HPDE6-E6E7 (cell line): ENCODE results near the gene TPM2.
"Not testable (repeated sequence)": the region's sequence is repeated elsewhere in the genome, so short reads cannot be mapped to it uniquely, and the experiment has no call there.

Source experiments
- DNase-seq: peaks from one replicate; pipeline ENCODE4 v3.0.0; 2011; ENCODE audit warnings: missing footprints; ENCODE audit errors: extremely low spot score

Gene TPM2

DNA sequence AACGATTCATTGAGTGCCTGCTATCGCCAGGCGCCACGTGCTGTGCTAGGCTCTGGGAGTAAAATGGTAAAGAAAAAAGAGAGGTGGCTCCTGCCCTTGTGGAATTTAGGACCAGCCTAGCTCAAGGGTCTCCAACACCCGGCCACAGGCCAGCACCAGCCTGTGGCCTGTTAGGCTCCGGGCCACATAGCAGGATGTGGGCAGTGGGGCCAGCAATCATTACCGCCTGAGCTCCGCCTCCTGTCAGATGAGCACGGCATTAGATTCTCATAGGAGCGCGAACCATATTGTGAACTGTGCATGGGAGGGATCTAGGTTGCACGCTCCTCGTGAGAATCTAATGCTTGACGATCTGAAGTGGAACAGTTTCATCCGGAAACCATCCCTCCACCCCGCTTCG, 33.4 kb downstream of the TPM2 start:
- no peak for DNase-seq

DNA sequence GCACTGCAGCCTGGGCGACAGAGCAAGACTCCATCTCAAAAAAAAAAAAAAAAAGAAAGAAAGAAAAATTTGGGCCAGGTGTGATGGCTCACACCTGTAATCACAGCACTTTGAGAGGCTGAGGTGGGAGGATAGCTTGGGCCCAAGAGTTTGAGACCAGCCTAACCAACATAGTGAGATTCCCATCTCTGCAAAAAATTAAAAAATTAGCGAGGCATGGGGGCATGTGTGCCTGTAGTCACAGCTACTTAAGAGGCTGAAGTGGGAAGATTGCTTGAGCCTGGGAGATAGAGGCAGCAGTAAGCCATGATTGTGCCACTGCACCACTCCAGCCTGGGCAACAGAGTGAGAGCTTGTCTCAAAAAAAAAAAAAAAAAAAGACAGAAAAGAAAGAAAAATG, 36.1 kb downstream of the TPM2 start:
- DNase-seq = no peak

DNA sequence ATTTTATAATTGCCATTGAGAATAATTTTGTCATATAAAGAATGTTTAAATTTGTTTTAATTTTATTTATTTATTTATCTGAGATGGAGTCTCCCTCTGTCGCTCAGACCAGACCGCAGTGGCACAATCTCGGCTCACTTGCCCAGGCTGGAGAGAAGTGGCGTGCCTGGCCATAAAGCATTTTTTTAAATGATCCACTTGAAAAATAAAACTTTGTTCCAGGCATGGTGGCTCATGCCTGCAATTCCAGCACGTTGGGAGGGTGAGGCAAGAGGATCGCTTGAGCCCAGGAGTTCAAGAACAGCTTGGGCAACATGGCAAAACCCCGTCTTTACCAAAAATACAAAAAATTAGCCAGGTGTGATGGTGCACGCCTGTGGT, 36.9 kb downstream of the TPM2 start:
- DNase-seq = no peak

DNA sequence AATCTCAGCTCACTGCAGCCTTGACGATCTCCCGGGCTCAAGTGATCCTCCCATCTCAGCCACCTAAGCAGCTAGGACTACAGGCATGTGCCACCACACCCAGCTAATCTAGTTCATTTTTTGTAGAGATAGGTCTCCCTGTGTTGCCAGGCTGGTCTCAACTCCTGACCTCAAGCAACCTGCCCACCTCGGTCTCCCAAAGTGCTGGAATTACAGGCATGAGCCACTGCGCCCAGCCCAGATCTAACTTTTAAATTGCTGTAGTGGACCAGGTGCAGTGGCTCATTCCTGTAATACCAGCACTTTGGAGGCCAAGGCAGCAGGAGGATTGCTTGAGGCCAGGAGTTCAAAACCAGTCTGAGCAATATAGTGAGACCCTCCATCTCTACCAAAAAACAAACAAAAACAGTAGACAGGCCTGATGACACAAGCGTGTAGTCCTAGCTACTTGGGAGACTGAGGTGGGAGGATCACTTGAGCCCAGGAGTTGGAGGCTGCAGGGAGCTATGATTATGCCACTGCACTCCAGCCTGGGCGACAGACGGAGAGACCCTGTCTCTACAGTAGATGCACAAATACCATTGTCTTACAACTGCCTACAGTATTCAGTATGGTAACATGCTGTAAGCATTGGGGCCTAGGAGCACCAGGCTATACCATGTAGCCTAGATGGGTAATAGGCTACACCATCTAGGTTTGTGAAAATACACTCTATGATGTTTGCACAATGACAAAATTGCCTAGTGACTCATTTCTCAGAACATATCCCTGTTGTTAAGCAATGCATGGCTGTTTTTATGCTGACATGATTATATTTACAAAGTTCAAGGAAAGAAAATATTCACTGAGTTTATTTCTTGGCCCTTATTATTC, 37.5 kb downstream of the TPM2 start:
- no peak for DNase-seq

DNA sequence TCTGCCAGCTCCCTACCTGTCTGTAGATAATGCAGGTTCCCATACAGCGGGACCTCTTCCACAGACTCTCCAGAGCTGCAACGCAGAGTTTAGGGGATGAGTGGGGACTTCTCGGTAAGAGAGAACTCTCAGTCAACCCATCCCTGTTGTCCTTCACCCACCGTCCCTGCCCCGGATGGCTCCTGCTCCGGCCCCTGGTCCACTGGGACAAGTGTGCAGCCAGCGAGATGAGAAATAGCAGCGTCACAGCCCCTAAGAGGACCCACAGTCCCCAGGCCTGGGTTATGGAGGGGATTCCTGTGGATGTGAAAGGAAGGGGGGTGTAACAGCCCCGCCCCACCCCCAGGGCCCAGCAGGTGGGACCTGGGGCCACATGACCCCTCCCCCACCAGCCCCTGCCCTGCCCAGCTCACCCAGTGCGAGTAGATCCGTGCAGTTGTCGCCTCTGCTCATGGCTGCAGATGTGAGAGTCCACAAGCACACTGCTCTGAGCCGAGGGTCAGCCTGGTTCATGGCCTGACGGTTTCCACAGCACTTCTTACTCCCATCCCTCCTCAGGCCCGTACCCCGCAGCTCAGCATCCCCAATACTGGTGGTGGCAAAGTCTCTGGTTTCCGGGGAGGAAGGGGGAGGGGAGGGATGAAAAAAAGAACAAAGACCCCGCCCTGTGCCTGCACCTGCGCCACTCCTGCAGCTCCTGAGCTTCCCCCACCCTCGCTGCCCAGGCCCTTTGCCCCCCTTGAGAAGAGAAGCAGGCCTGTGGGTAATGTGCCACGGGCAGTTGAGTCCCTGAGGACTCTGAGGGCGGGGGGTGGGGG, 39.2 kb downstream of the TPM2 start, which contains the start of gene SIT1:
TSS of gene SIT1 (minus strand) at position 591 of the 818 bp plus-strand sequence. CDS start at position 513, 78 bp downstream.
- no peak for DNase-seq

DNA sequence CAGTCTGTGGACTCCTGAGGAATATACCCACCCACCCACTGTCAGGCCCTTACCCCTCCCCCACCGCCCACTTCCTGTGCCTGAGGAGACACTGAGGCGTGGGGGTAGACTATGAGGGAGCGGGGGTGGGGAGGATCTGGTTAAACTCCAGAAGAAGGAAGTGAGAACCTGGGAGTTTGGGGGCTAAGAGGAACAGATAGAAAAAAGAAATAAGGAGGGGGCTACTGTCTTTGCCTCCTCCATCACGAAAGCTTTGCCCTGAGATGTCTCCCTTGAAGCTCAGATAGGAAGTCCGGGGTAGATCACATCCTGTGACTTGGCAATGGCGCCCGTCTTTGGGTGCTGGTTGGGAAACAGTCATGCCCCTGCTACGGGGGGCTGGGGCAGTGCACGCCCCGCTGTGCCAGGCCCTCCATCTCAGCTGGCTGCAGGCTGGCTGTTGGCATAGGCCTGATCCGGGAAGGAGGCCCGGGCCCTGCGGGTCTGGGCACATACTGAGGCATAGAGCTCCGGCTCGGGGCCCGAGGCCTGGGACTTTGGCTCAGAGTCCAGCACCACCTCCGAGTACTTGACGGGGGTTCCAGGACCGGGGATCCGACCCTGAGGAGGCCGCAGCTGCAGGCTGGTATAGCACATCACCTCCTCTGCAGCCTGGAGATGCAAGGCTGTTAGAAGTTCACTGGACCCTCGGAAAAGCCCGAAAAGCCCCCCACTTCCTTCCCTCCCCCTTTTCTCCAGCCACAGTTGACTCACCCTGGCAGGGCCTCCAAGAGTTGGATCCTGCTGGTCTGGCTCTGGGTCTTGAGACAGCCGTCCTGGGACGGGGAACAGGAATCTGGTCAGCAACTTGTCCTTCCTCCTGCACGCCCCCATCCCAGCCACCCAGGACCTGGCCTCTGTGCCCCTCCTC, 40.0 kb downstream of the TPM2 start:
- DNase-seq = no peak

DNA sequence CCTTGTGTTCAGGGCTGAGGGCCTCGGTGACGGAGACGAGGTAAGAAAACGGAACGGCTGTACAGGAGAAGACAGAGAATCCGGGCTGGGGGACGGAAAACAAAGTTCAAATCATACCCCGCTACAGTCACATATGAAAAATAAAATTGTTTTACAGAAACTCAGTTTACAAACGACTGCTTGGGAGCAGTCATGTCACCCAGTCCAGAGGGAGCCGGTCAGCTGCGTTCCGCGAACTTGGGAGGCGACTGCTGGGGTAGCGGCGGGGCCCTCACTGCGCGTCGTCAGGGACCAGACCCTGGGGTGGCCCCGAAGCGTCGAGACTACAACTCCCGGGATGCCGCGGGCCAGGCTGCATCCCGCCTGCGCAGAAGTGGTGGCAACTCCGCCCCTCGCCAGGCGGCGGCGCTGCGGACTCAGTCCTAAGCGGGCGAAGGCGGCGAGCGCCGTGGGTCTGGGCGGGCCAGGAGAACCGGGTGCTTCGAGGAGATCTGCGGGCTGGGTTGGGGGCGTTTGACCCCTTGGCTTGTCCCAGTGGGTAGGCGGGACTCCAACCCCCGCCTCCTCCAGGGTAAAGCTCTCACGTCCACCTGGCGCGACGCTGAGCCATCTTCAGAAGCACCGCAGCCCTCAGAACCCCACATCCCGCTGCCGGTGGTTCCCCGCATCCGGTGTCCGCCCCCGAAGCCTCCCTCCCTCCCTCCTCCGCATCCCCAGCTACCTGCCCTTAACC, 43.0 kb downstream of the TPM2 start:
- DNase-seq = peak; percentile 91

DNA sequence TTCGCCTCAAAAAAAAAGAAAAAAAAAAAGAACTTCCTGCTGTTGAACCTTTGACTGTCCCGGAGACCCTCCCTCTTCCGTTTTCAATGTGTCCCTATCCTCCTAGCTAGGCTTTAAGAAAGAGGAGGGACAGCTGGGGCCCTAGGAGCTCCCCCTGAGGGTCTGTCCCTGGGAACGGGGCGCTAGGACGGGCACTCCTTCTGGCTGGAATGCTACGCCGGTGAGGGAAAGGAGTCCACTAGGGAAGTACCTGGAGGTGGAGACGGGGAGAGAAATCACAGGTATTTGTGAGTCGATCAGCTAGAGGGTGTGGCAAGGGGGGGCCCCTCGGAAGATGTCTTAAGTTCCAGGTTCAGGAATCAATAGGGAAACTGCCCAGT, 43.6 kb downstream of the TPM2 start:
- peak; percentile 91 for DNase-seq

DNA sequence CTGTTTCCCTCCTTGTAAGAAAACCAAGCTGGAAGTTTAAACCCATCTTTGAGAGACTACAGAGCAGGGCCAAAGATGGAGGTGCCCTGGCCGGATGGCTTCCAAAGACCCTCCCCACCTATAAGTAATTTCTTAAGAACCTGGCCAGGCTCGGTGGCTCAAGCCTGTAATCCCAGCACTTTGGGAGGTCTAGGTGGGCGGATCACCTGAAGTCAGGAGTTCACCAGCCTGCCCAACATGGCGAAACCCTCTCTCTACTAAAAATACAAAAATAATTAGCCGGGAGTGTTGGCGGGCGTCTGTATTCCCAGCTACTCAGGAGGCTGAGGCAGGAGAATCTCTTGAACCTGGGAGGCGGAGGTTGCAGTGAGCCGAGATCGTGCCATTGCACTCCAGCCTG, 44.0 kb downstream of the TPM2 start:
- not testable (repeated sequence) for DNase-seq

DNA sequence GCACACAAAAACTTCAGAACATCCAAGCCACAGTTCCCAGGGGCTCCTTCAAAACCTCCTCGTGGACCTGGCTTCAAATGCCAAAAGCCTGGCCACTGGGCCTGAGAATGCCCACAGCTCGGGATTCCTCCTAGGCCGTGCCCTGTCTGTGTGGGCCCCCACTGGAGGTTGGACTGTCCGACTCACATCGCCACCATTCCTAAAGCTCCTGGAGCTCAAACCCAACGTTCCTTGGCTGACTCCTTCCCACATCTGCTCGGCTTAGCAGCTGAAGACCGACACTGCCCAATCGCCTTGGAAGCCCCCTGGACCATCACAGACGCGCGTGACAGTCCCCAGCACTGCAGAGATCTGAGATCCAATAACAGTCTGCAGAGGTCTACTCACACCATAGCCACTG, 46.7 kb downstream of the TPM2 start:
- DNase-seq = no peak

DNA sequence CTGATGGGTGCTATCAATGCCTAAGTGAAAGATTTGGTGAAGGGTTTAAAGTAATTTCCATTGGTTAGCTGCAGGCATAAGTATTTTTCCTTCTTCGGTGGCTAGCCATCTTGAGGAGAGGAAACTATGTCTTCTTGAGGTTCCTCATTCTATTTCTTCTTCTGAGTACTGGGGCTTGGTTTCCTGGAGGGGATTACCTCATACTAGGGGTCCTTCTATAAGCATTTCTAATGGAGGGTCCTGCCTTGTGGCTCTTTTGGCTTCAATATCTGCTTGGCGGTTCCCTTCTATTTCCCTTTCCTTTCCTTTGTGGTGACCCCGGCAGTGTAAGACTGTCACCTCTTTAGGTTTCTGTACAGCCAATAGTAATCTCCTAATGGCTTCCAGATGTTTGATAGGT, 48.2 kb downstream of the TPM2 start:
- not testable (repeated sequence) for DNase-seq

DNA sequence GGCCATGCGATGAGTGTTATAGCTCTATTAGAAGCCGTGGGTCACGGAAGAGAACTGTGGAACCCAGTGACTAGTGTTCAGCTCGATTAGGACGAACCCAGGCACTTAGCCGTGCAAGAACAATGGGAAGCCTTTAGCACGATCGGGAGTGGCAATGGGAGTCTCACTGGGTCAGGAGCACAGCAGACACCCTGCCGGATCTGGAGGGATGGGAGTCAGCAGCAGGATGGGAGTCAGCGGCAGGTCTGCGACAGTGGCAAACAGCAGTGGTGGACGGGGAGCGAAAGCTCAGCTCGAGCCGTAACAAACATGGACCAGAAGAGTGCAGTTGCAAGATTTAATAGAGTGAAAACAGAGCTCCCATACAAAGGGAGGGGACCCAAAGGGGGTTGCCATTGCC, 49.3 kb downstream of the TPM2 start:
- DNase-seq = not testable (repeated sequence)

DNA sequence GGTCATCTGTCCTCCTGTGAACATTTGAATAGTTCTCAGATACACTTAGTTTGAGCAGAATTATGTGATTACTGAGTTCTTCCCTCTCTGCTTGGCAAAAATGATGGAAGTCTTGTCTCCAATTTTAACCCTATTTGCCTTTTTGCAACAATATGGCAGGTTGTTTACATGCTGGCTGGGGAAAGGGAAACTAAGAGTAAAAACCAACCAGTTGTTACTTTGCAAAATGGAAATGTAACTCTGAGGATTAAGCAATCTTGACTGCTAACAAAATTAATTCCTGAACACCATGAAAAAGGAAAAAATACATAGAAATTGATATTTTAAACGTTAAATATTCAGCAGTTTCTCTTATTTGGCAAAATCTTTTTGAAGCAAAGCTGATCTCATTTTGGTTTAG, 50.1 kb downstream of the TPM2 start:
- no peak for DNase-seq

DNA sequence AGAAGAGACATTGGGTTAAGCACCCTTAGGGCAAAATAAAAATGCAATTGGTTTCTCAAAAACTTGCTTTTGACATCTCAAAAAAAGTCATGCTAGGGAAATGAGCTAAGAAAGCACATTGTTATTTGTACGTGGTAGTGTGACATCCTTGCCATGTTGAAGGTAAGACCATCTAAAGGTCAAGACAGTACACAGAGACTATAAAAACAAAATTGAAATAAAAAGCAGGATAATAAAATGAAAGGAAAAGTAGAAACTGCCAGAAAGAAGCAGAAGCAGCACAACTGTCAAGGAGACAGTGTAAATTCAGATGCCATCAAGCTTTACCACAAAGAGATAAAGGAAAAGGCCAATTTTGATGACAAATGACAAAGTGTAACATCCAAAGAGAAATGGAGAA, 50.5 kb downstream of the TPM2 start:
- not testable (repeated sequence) for DNase-seq

DNA sequence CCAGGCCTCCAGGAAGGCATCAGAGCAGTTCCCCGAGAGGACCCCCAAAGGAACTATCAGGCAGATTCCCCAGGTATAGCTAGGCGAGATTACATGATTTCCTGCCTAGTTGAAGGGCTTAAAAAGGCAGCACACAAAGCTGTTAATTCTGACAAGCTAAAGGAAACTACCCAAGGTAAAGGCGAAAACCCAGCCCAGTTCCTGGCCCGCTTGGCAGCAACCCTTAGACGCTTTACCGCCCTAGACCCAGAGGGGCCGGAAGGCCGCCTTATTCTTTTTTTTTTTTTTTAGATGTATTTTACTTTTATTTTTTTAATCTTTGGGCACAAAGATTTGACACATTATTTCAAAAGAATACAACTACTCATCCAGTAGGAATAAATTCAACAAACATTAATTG, 51.0 kb downstream of the TPM2 start:
- not testable (repeated sequence) for DNase-seq

DNA sequence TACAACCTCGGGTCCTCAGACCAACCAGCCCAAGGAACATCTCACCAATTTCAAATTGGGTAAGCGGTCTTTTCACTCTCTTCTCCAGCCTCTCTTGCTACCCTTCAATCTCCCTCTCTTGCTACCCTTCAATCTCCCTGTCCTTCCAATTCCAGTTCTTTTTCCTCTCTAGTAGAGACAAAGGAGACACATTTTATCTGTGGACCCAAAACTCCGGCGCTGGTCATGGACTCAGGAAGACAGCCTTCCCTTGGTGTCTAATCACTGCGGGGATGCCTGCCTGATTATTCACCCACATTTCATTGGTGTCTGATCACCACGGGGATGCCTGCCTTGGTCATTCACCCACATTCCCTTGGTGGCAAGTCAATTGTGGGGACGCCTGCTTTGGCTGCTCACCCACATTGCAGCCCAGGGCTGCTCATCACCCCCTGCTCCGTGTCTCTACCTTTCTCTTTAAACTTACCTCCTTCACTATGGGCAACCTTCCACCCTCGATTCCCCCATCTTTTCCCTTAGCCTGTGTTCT, 52.2 kb downstream of the TPM2 start:
- DNase-seq = not testable (repeated sequence)

DNA sequence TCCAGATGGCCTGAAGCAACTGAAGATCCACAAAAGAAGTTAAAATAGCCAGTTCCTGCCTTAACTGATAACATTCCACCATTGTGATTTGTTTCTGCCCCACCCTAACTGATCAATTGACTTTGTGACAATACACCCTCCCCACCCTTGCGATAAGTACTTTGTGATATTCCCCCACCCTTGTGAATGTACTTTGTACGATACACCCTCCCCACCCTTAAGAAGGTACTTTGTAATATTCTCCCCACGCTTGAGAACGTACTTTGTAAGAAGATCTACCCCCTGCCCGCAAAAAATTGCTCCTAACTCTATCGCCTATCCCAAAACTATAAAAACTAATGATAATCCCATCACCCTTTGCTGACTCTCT, 52.9 kb downstream of the TPM2 start:
- DNase-seq = not testable (repeated sequence)

DNA sequence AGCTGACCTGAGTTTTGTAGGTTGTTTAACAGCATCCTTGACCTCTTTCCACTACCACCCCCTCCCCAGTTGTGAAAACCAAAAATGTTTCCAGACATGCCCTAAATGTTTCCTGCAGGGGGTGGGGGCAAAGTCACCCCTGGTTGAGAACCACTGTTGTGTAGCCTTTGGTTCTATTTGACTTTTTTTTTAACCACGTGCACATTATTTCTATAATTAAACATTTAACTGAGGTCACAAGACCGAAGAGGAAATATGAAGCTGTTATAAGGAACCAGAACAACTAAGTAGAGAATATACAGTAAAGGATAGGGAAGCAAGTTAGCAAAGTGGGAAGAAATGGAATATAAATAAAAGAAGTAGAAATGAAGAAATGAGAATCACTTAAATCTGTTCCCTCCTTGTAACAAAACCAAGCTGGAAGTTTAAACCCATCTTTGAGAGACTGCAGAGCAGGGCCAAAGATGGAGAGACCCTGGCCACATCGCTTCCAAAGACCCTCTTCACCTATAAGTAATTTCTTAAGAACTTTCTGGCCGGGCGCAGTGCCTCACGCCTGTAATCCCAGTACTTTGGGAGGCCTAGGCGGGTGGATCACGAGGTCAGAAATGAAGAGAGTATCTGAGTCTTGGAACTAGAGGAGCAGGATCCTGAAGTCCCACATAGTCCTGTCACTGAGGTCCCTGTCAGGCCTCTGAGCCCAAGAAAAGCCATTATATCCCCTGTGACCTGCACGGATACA, 53.4 kb downstream of the TPM2 start:
- DNase-seq = no peak

DNA sequence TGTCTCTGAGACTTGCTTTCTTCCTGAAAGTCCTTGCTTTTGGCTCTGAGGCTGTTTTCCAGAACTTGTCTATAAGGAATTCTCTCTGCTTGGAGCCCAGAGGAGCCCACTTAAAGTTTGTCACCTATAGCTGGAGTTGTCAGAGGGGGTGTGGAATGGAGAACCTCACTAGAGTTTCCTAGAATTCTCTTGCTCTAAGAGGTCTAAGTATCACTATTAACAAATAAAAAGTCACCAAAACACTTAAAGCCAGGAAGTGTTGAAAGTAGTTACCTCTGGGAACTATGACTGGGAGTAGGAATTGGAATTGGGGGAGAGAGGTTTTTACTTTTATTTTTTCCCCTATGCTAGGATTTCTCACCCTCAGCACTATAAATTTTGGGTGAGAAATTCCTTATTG, 54.0 kb downstream of the TPM2 start:
- DNase-seq = no peak
